K562 (cell line): ENCODE measurements around the gene SAA2. TPM values are rescaled to one million over a fixed set of nuclear protein-coding genes. Genes with fewer than 3 reads are reported as not detected.

Experiments
- ATAC-seq: fragments of 200-7000 bp; cut with Tn5 transposase; 3 replicates; pipeline ENCODE4 v1.9.1; 2020; ENCODE audit warnings: moderate library complexity
- BruUV-seq: library from RNA; stranded (reverse); fragments of 400-500 nt; replicated peaks from 2 replicates; lab custom pipeline; 2021; lab: Mats Ljungman, UMichigan
- CTCF ChIA-PET: fragments of 300-600 bp; formaldehyde crosslinking; extraction: SDS; loops from one replicate; lab custom pipeline; 2021; ENCODE audit warnings: low intra/inter-chr PET ratio; lab: Yijun Ruan, JAX
- POLR2A ChIA-PET: fragments of 300-600, 350-650 bp; sonication (Branson Sonifier 250); formaldehyde crosslinking; extraction: SDS; loops from one replicate; lab custom pipeline; 2021; ENCODE audit warnings: antibody characterized with exemption, inconsistent platforms; lab: Yijun Ruan, JAX
- DNase-seq, 4 experiments: peaks; one replicate each; pipeline versions ENCODE4 v3.0.0 to v3.0.0-alpha.2; 2011 to 2018; ENCODE audit warnings: low spot score in 3 of 4, mixed read lengths in 3 of 4; ENCODE audit errors: extremely low read depth in 1 of 4
- FAIRE-seq: peaks from 2 replicates; lab custom pipeline; 2011; peaks lifted over from hg19 to GRCh38; lab: Jason Lieb, UNC
- H2AFZ ChIP-seq: 2 replicates; pipeline ENCODE4 v1.6.0; 2011; ENCODE audit warnings: low read depth, low read length, control low read depth, inconsistent platforms
- H3K27ac ChIP-seq: fragments of 200-600 bp; 3 replicates; pipeline ENCODE4 v1.8.0; 2011; ENCODE audit warnings: low read depth, mild to moderate bottlenecking, control low read depth, inconsistent platforms, low read length, moderate library complexity, mixed read lengths; ENCODE audit errors: extremely low read depth
- H3K27me3 ChIP-seq, 2 experiments: fragments of 300-600 bp in 1 of 2; 2 replicates in 1 of 2; 3 replicates in 1 of 2; pipeline versions ENCODE4 v1.6.0 to v1.8.0; 2011; ENCODE audit warnings: inconsistent platforms in 2 of 2, low read length in 2 of 2, mild to moderate bottlenecking in 1 of 2, mixed read lengths in 1 of 2, moderate library complexity in 1 of 2; ENCODE audit not compliant: control insufficient read depth in 2 of 2, insufficient read depth in 2 of 2
- H3K36me3 ChIP-seq: fragments of 300-600 bp; 3 replicates; pipeline ENCODE4 v1.8.0; 2011; ENCODE audit warnings: mild to moderate bottlenecking, low read length, inconsistent platforms; ENCODE audit not compliant: control insufficient read depth, insufficient read depth
- H3K4me1 ChIP-seq, 2 experiments: fragments of 200-600 bp in 1 of 2; replicated peaks in 1 of 2; 2 replicates in 1 of 2; 3 replicates in 1 of 2; pipeline versions ENCODE4 v1.5.1 to v1.8.0; 2011; ENCODE audit warnings: inconsistent platforms in 2 of 2, low read length in 2 of 2, mild to moderate bottlenecking in 1 of 2, mixed read lengths in 1 of 2, moderate library complexity in 1 of 2; ENCODE audit not compliant: control insufficient read depth in 2 of 2, insufficient read depth in 2 of 2
- H3K4me2 ChIP-seq: 2 replicates; pipeline ENCODE4 v1.6.1; 2011; ENCODE audit warnings: low read length, control low read depth, inconsistent platforms, mixed read lengths; ENCODE audit not compliant: insufficient read depth
- H3K4me3 ChIP-seq: fragments of 200-600 bp; sonication (generic), shearing (Covaris generic); 2 replicates; pipeline ENCODE4 v1.5.1; 2016; ENCODE audit warnings: control low read depth, inconsistent platforms
- H3K79me2 ChIP-seq: fragments of 200-600 bp; 3 replicates; pipeline ENCODE4 v1.8.0; 2011; ENCODE audit warnings: low read length, inconsistent platforms; ENCODE audit not compliant: control insufficient read depth, insufficient read depth
- H3K9ac ChIP-seq, 2 experiments: 2 replicates each; pipeline versions ENCODE4 v1.6.0 to v1.6.1; 2011; ENCODE audit warnings: low read depth in 2 of 2, low read length in 2 of 2, control low read depth in 1 of 2, inconsistent platforms in 1 of 2, mild to moderate bottlenecking in 1 of 2, mixed read lengths in 1 of 2; ENCODE audit not compliant: insufficient read depth in 1 of 2
- H3K9me1 ChIP-seq: one replicate; pipeline ENCODE4 v1.6.0; 2011; ENCODE audit warnings: inconsistent platforms, mild to moderate bottlenecking, low read length, moderate library complexity; ENCODE audit not compliant: control insufficient read depth, insufficient read depth
- H3K9me3 ChIP-seq: replicated peaks from 2 replicates; pipeline ENCODE4 v1.5.1; 2011; ENCODE audit warnings: low read depth, low read length, inconsistent platforms; ENCODE audit not compliant: control insufficient read depth, insufficient read depth
- H4K20me1 ChIP-seq: replicated peaks from 2 replicates; pipeline ENCODE4 v1.6.1; 2011; ENCODE audit warnings: low read length, inconsistent platforms, mixed read lengths; ENCODE audit not compliant: control insufficient read depth, insufficient read depth
- E2F3 ChIP-seq: fragments of 250-450 bp; sonication (Bioruptor Pico); IDR thresholded peaks from 2 replicates; pipeline ENCODE4 v1.4.0; 2020; ENCODE audit warnings: mild to moderate bottlenecking
- KDM2B ChIP-seq: fragments of 250-450 bp; sonication (Bioruptor Pico); IDR thresholded peaks from 2 replicates; pipeline ENCODE4 v1.8.0; 2021; ENCODE audit warnings: mild to moderate bottlenecking, moderate library complexity
- MITF ChIP-seq: IDR thresholded peaks from 2 replicates; pipeline ENCODE4 v1.6.1; 2014; ENCODE audit warnings: antibody characterized with exemption
- SIX5 ChIP-seq, 2 experiments: IDR thresholded peaks; 2 replicates each; pipeline ENCODE4 v1.6.1; 2011; ENCODE audit warnings: low read length in 2 of 2, borderline replicate concordance in 1 of 2, low read depth in 1 of 2, mild to moderate bottlenecking in 1 of 2, moderate library complexity in 1 of 2; ENCODE audit not compliant: insufficient read depth in 1 of 2
- TBL1XR1 ChIP-seq, 2 experiments: IDR thresholded peaks; 2 replicates each; pipeline ENCODE4 v1.6.1; 2012; ENCODE audit warnings: improper control_type of control experiment in 2 of 2, low read length in 2 of 2, mild to moderate bottlenecking in 1 of 2
- TRIM25 ChIP-seq: fragments of 450-650 bp; IDR thresholded peaks from 2 replicates; pipeline ENCODE4 v1.7.0; 2016; ENCODE audit warnings: borderline replicate concordance
- U2AF2 ChIP-seq: fragments of 200-400 bp; formaldehyde crosslinking; optimal IDR thresholded peaks from 2 replicates; pipeline ENCODE3; 2017; ENCODE audit warnings: low read depth, mild to moderate bottlenecking, low read length
- ZNF239 ChIP-seq: fragments of 250-450 bp; sonication (Bioruptor Pico); IDR thresholded peaks from 2 replicates; pipeline ENCODE4 v1.4.0; 2020; ENCODE audit warnings: mild to moderate bottlenecking
- ZNF316 ChIP-seq: fragments of 450-650 bp; IDR thresholded peaks from 2 replicates; pipeline ENCODE4 v1.6.1; 2016
- WGBS: fragments of 100-300 bp; shearing (Covaris generic); methylation state at CpG from one replicate; pipeline ENCODE4 v1.1.6; 2016; ENCODE audit warnings: low coverage, mixed read lengths; ENCODE audit not compliant: insufficient coverage; ENCODE audit errors: missing lambda C conversion rate; 5-methylcytosine and 5-hydroxymethylcytosine counted together
- in situ Hi-C: fragments of 300-500 bp; cut with MboI; formaldehyde crosslinking; loops from 4 replicates; pipeline ENCODE4 v1.15.0; 2018; ENCODE audit warnings: inconsistent platforms, mixed read lengths
- intact Hi-C: fragments of 100-400 bp; cut with micrococcal nuclease; formaldehyde crosslinking; loops from 2 replicates; pipeline ENCODE4 v1.14.2; 2022
- polyA plus RNA-seq, 8 experiments: library from polyadenylated mRNA; depleted of rRNA in 4 of 8; stranded (reverse) in 5 of 8; unstranded in 3 of 8; fragments of >200 nt; fragmentation: Nextera tagmentation in 2 of 8; fragmentation: Illumina TruSeq in 1 of 8; extraction: Ambion mirVana in 2 of 8; extraction: Trizol in 1 of 8; gene quantifications; 2 replicates each; pipeline versions ENCODE4 v1.2.1 to v1.2.3, GENCODE V29; 2011 to 2014; ENCODE audit warnings: inconsistent platforms in 1 of 8, missing spikeins in 1 of 8
- total RNA-seq, 7 experiments: library from RNA; depleted of rRNA in 6 of 7; stranded (reverse); fragments of >200 nt in 6 of 7; fragmentation: Illumina TruSeq in 2 of 7; extraction: Trizol in 2 of 7; gene quantifications; 2 replicates each; pipeline versions ENCODE4 v1.2.1 to v1.2.3, GENCODE V29; 2011 to 2021; ENCODE audit warnings: low replicate concordance in 1 of 7

The SAA2 gene
- total and polyA plus RNA-seq, 9 of the 15 experiments (the other 6 are each of a cell fraction or from before 2014, with no cell fraction given): 4.6 TPM; not detected in 8

- no peak overlapping the region for H3K27ac ChIP-seq
- H3K9ac ChIP-seq: no peak overlapping the region
- CTCF ChIA-PET: no interaction called here
- ATAC-seq (no peak), DNase-seq (no peak), FAIRE-seq (no peak)
- intact Hi-C loops (no loop called here), in situ Hi-C loops (no loop called here)
- no peak overlapping the region for H2AFZ ChIP-seq
- no peaks in the 10 kb centered on the region for H3K9me3 ChIP-seq
- no peaks in the 10 kb centered on the region for H3K79me2 ChIP-seq
- no peaks in the 10 kb centered on the region for H3K27me3 ChIP-seq
- no peak overlapping the region for H3K4me2 ChIP-seq
- no peak overlapping the region for H3K4me3 ChIP-seq
- WGBS: 91% methylated on average over 5 of the region's 5 CpGs
- H3K9me1 ChIP-seq: no peaks in the 10 kb centered on the region
- no TSS peak for BruUV-seq
- TF ChIP-seq U2AF2 (no peak), ZNF316 (no peak), TBL1XR1 (IDR thresholded peaks at IDR 0.05; ENCODE audit: low read length in 2 of 2) (no peak), SIX5 (IDR thresholded peaks at IDR 0.05; ENCODE audit: borderline replicate concordance in 1 of 2, insufficient read depth in 1 of 2, low read depth in 1 of 2, low read length in 2 of 2) (no peak), TRIM25 (no peak), MITF (no peak), ZNF239 (no peak), E2F3 (CRISPR knock-in tag) (no peak), KDM2B (CRISPR knock-in tag) (no peak)
- TF ChIP-seq, all 486 proteins: peak for 0
- no peaks in the 10 kb centered on the region for H4K20me1 ChIP-seq
- peaks cover 87% of the 10 kb centered on the region for H3K36me3 ChIP-seq
- POLR2A ChIA-PET: interaction anchor here (0.6 to 1.2 kb wide), 3 partner anchors 8 to 184 kb away, joined by 3 read pairs; partner anchors contain the start of gene LDHA
- no peaks in the 10 kb centered on the region for H3K4me1 ChIP-seq
Measured at GRCh38 chr11:18294862-18295261, 46.4 kb upstream of the SAA2 start.
